PFSK-1 (cell line): ENCODE data around the gene NAT8.

Source experiments
- POLR2AphosphoS5 ChIP-seq: IDR thresholded peaks from 2 replicates; pipeline ENCODE4 v1.6.1; 2012; ENCODE audit warnings: low read depth, mild to moderate bottlenecking, control low read depth, low read length, moderate library complexity
- REST ChIP-seq, 2 experiments: IDR thresholded peaks; 2 replicates each; pipeline versions ENCODE4 v1.6.1 to v1.8.0; 2011 to 2012; ENCODE audit warnings: low read depth in 2 of 2, low read length in 2 of 2, control low read depth in 1 of 2, inconsistent platforms in 1 of 2, mild to moderate bottlenecking in 1 of 2, moderate library complexity in 1 of 2; ENCODE audit not compliant: insufficient read depth in 1 of 2
- SIN3A ChIP-seq: IDR thresholded peaks from 2 replicates; pipeline ENCODE4 v1.6.1; 2012; ENCODE audit warnings: mild to moderate bottlenecking, low read length, moderate library complexity, borderline replicate concordance; ENCODE audit not compliant: insufficient read depth
- TAF1 ChIP-seq: IDR thresholded peaks from 2 replicates; pipeline ENCODE4 v1.6.1; 2012; ENCODE audit warnings: low read length, control low read depth, borderline replicate concordance; ENCODE audit not compliant: insufficient read depth

GRCh38 chr2:73651591-73652230 lies 9.5 kb upstream of the NAT8 start:
- TF ChIP-seq REST (IDR thresholded peaks at IDR 0.05; ENCODE audit: insufficient read depth in 1 of 2, low read depth in 2 of 2, low read length in 2 of 2) (no peak), POLR2AphosphoS5 (no peak), SIN3A (no peak), TAF1 (no peak)
